ENCODE results near the gene CDC42BPB.

DNA sequence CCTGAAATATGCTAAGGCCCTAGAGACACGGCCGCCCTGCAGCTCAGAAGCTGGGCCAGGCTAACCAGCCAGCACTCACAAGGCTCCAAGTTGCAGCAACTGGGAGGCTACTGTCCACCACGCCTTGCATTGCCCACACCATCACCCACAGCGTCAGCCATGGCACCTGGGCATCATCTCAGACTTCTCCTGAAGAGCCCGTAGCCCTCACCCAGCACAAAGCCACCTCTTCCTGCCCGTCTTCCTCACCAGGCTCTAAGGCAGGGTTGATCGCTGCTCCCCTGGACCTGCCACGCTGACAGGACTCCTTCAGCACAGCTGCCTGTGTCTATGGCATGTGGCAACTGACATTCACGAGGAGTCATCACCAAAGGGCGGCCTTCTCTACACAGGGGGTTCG lies 38.1 kb downstream of the CDC42BPB start:
- TF ChIP-seq EZH2 (IDR thresholded peaks at IDR 0.05; ENCODE audit: insufficient read depth, low read length): no peak
- TF ChIP-seq, protein P1, sequence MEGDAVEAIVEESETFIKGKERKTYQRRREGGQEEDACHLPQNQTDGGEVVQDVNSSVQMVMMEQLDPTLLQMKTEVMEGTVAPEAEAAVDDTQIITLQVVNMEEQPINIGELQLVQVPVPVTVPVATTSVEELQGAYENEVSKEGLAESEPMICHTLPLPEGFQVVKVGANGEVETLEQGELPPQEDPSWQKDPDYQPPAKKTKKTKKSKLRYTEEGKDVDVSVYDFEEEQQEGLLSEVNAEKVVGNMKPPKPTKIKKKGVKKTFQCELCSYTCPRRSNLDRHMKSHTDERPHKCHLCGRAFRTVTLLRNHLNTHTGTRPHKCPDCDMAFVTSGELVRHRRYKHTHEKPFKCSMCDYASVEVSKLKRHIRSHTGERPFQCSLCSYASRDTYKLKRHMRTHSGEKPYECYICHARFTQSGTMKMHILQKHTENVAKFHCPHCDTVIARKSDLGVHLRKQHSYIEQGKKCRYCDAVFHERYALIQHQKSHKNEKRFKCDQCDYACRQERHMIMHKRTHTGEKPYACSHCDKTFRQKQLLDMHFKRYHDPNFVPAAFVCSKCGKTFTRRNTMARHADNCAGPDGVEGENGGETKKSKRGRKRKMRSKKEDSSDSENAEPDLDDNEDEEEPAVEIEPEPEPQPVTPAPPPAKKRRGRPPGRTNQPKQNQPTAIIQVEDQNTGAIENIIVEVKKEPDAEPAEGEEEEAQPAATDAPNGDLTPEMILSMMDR (IDR thresholded peaks at IDR 0.05; ENCODE audit: insufficient read depth, low read depth, low read length): no peak
